Frontal cortex (tissue), 4 donors: ENCODE results near the gene HOXC10. TPM values are rescaled to one million over a fixed set of nuclear protein-coding genes. Genes with fewer than 3 reads are reported as not detected.

Experiments
- DNase-seq, 2 donors: peaks; one replicate each; pipeline ENCODE4 v3.0.0; 2012; ENCODE audit warnings: low spot score in 2 of 2
- FAIRE-seq: peaks from 2 replicates; lab custom pipeline; 2012; peaks lifted over from hg19 to GRCh38; lab: Jason Lieb, UNC
- total RNA-seq: library from RNA; depleted of rRNA; stranded (reverse); fragments of >200 nt; gene quantifications from one replicate; pipeline ENCODE4 v1.2.3, GENCODE V29; 2014
- donor health status: control.
- donor health status: control.
- donor health status: control.

HOXC10 gene
- total RNA-seq, 1 donor from 2014 or later = not detected

DNA sequence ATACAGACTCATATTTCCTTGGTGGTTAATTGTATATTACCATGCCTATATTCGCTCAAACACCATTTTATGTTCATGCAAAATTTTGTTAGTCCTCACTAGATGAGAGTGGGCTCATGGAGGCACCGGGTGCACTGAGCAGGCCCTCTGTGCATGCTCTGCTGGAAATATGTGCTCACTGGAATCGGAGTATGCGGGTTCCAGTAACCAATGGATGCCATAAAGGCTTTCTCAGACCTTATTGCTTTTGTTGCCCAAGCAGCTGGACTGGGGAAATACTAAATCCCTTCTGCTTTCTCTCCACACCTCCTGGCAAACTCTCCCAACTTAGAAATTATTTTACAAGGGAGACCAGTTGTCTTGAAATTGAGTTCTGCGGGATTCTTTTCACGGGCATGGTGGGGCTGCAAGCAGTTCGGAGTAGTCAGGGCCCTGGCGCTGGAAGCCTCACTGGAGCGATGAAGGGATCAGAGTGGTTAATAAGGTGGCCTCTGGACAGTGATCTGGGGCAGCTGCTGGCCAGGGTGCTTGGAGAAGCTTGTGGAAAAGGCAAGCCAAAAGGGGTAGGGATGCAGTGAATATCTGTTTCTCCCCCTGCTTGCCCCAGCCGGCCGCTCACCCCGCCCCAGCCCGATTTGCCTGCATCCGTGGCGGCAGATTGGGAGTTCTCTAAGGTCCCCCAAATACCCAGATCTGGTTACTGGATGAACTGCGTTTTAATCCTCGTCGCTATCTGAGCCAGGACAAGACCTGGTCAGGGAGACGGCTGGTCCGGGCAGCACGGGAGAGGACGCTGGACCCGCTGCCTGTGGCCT is 35.9 kb downstream of the HOXC10 start:
- DNase-seq (no peak), FAIRE-seq (no peak)

DNA sequence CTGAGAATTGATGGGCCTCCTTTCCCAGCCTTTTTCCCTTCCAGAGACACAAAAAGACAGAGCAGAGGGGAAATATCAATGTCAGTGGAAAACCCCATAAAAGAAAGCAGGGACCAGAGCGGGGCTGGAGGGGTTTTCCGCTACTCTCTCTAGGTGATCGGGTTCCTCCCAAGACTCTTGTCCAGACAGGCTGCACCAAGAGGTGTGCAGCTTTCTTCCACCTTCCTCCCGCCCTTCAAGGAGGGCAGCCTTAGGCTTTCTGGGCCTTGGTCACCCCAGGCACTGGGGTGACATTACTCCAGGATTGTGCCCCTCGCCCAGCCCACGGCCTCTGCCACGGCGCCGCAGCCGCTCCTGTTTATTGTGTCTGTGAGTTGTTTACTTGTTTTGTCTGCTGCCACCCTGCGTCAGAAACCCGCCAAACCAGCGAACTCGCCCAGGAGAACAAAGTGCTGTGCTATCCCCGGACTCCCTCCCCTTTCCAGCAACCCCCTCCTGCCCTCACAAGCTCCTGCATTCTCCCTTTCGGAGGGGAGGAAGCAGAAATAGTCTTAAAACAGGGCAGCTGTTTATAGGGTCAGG is 36.6 kb downstream of the HOXC10 start:
- no peak for DNase-seq

DNA sequence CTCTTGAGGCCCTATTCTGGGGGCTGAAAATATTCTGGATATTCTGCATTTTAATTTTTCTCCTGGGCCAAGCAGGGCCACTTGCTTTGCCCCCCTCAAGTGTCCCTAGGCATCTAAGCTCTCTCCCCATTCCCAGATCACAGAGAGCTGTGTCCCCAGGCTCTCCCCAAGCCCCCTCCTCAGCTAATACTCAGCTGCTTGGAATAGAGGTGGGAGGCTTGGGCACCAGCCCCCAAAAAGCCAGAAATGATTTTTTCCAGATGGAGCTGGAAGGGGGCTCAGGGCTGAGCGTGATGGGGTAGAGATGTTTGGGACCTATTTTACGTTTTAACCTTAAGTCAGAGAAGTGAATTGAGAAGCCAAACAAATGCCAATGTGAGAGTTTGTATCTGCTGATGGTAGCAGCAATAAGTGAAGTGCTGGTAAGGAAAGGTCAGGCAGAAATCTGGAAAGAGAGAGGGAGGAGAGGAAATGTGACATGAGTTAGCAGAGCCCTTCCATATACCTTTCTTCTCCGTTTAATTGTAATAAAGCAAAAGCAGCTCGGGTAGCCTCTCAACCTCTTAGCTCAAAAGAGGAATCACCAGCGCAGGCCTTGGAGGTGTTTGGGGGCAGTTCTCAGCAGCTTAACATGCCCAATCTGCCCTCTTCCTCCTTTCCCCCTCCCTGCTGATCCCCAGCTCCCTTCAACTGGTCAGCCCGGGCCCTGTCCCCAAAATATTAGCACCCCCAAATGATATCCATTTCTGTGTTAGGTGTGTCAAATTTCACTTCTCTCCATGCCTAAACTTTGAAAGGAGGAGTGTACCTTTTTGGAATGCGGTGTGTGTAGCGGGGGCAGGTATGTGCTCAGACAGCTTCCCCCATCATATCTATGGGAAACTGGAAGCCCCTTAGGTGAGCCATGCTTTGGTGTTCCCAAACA is 38.3 kb downstream of the HOXC10 start:
- DNase-seq (no peak), FAIRE-seq (no peak)

More for the DNA sequence above, 36.6 kb downstream of the HOXC10 start:
- FAIRE-seq = no peak

DNA sequence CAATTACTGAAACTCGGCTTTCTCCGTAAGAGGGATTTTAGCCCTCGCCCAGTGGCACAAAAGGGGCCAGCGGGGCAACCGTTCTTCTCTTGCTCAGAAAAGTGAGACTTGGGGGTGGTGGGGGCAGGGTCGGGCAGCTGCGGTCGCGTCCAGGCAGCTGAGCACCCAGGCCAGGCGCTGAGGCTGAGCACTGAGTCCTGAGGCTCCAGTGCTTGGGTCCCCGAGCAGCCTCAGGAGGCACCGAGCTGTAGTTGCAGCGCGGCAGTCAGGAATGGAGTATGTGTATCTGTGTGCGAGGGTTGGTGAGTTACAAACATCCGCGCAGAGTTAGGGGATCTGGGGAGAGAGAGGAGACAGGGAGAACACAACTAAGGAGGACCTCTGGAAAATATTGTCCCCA is 39.2 kb downstream of the HOXC10 start:
- FAIRE-seq (no peak), DNase-seq (no peak)

DNA sequence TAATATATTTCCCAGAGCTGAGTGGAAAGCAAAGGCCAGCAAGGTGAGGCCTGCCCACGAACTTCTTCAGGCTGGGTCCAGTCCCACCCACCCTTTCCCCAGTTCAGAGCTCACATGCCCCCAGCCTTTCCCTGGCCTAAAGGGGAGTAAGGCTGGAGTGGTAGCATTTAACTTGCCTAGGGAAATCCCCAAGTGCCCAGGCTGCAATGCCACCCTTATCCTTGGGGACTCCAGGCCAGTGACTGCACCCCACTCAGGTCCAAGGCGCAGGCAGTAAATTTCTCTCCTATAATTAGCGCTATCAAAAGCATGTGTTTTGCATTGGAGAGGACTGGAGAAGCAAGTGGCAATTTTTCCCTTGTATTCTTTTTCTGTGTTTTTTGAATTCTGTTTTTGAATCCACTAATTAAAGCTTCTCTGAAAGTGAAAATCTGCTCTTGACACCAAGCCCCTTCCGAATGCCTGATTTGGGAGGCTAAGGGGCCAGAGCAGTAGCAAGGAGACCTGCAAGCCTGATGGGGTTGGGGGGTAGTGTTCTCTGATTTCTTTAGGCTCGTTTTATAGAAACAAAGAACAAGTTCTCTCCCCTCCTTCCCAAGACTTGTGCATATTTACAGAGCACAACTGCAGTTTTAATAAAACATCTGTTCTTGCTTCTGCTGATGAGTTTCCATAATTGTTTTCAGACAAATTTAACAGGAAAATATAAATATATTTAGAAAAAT is 39.8 kb downstream of the HOXC10 start:
- no peak for DNase-seq
- FAIRE-seq = no peak

DNA sequence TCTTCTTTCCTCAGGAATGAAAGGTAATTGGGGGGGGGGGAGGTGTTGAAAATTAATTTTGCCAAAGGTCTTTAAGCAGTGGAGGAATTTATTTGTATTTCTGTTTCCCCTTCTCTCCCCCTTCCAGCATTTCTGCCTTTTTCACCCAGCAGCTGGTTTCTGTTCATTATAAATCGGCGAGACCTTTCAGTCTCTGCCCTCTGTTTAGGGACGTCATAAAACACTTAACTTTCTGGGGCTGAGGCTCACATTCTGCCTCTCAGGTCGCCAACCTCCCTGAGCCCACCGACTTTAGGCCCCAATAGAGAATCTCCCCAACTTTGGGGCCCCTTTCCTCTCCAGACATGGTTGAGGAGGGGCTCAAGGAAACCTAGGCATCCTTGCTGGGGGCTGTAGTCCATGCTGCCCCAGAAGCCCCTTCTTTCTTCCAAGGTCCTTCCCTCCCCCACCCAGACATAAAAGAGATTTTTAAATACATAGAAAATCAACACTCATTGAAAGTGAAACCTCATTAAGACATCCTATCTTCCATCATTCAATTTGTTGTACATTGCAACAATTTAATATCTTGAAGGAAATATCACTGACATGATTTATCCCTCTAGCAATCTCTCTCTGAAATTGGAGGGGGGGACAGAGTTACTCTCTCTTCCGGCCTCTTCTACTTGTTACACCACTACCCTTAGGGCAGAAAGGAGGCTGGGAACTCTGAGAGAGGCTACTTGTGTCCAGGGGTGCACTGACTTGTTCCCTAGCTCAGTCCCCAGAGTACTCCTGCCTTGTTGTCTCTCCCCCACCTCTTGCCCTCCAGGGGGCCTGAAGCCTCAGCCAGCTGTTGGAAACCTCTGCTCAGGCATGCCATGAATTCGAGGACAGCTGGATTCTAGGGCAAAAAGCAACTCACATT is 40.8 kb downstream of the HOXC10 start:
- FAIRE-seq (no peak), DNase-seq (no peak)

DNA sequence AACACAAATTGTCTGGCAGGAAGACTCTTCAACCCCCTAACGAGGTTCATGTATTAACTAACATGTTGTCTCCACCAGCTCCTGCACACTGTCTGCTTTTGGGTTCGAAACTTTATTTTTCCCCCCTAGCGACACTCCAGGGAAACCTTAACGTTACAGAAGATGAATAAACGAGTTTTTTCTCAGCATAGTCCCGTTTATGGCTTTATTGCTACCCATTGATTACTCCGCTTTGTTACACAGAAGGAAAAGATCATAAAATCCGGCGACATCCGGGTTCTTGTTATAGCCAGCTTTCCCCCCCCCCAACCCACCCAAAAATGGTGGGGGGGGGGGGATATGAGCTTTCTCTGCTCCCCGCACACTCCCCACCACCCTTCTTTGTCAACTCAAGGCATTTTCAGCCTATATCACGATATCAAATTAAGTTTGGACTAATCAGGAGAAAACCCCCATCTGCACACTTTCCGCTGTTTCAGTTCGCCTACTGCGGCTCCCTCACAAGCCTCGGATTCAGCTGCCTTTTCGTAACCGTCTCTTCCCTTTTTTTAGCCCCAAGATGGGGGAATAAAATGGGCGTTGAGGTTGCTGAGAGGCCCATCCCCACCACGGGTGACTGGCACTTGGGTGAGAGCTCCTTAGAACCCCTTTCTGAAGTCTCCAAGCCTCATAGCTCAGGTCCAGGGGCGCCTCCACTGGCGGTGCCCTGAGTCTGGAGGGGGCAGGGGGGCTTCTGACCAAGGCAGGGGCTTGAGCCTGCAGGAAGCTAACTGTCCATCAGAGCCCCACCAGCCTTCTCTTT is 41.9 kb downstream of the HOXC10 start:
- no peak for FAIRE-seq
- DNase-seq = no peak

DNA sequence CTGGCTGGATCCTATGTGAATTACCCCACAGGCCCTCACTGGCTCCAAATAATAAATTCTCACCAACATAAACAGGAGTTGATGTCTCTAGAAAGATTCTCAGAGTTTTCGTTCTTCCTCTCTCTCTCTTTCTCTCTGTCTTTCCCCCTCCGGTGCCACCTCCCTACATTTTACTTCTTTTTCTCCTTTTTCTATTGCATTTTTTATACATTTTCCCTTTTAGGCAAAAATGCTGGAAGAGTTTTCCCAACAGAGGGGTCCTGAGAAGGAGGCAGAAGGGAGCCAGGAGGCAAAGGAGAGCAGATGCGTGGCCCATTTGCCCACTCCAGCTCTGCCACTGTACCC is 42.5 kb downstream of the HOXC10 start:
- FAIRE-seq (no peak), DNase-seq (no peak)

DNA sequence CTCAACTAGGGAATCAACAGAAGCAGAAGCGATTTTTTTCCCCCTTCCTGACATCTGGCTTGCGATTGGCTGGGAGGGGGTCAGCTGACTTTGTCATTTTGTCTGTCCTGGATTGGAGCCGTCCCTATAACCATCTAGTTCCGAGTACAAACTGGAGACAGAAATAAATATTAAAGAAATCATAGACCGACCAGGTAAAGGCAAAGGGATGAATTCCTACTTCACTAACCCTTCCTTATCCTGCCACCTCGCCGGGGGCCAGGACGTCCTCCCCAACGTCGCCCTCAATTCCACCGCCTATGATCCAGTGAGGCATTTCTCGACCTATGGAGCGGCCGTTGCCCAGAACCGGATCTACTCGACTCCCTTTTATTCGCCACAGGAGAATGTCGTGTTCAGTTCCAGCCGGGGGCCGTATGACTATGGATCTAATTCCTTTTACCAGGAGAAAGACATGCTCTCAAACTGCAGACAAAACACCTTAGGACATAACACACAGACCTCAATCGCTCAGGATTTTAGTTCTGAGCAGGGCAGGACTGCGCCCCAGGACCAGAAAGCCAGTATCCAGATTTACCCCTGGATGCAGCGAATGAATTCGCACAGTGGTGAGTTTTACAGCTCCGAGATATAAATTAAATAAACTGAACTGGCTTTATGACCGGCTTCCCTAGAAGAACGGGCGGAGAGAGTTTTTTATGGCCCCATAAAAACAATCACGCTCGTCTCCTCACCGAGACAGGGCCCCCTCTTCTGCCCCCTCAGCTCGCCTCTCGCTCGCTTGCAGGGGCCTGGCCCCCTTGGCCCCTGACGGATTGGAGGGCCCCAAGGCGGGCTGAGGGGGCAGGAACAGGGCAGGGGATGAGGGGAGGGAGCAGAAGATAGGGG is 43.6 kb downstream of the HOXC10 start, which contains the start of gene HOXC6:
HOXC6 (plus strand) TSS at position 127 of the 888 bp plus-strand sequence; CDS start at position 209, 82 bp downstream.
- no peak for DNase-seq
- no peak for FAIRE-seq

DNA sequence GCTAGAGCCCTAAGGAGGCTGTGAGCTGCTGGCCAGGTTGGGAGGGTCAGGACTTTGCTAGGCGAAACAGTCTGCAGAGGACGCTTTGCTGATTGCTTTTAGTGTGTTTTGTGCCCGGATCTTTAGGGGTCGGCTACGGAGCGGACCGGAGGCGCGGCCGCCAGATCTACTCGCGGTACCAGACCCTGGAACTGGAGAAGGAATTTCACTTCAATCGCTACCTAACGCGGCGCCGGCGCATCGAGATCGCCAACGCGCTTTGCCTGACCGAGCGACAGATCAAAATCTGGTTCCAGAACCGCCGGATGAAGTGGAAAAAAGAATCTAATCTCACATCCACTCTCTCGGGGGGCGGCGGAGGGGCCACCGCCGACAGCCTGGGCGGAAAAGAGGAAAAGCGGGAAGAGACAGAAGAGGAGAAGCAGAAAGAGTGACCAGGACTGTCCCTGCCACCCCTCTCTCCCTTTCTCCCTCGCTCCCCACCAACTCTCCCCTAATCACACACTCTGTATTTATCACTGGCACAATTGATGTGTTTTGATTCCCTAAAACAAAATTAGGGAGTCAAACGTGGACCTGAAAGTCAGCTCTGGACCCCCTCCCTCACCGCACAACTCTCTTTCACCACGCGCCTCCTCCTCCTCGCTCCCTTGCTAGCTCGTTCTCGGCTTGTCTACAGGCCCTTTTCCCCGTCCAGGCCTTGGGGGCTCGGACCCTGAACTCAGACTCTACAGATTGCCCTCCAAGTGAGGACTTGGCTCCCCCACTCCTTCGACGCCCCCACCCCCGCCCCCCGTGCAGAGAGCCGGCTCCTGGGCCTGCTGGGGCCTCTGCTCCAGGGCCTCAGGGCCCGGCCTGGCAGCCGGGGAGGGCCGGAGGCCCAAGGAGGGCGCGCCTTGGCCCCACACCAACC is 44.8 kb downstream of the HOXC10 start:
- FAIRE-seq (no peak), DNase-seq (no peak)

DNA sequence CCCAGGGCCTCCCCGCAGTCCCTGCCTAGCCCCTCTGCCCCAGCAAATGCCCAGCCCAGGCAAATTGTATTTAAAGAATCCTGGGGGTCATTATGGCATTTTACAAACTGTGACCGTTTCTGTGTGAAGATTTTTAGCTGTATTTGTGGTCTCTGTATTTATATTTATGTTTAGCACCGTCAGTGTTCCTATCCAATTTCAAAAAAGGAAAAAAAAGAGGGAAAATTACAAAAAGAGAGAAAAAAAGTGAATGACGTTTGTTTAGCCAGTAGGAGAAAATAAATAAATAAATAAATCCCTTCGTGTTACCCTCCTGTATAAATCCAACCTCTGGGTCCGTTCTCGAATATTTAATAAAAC is 45.5 kb downstream of the HOXC10 start:
- FAIRE-seq = no peak
- DNase-seq = no peak

DNA sequence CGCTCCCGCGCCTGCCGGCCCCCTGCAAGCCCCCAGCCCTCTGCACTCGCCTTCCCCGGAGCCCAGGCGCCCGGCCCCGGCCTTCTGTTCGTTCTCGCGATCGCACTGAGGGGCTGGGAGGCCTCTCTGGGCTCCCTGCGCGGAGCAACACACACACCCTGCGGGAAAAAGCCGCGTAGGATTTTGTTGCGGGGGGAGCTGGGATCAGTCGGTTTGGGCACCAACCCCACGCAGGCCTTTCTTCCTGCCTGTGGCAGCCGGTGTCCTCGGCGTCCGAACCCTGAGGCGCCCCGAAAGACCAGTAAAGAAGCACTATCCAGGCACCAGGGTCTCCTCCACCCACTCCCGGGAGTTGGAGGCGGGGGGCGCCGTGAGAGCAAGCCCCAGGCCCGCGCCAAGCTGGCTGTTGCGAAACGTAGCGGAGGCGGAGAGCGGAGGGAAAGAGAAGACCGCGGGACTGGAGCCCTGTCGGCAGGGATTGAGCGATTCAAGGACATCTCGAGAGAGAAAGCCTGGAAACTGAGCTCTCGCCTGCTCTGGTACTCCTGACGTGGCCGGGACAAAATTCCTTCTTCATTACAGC is 46.0 kb downstream of the HOXC10 start:
- DNase-seq = no peak

DNA sequence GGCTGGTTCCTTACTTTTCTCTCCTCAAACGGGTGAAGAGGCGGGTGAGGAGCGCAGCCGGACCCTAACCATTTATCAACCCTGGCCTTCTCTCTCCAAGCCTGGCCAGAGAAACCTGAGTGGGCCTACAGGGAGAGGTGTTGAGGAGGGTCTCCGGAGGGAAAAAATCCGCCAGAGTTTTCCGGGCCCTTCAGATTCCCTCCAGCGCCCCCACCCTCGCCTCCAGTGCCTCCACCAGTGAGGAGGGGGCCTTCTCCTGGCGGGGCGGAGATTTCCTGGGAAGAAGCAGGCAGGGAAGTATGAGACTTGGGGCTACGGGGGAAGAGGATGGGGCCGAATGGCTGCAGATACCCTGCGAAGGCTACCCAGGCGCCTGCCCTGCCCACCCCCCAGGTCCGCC is 46.5 kb downstream of the HOXC10 start:
- no peak for DNase-seq
- FAIRE-seq = no peak

More for the DNA sequence above, 46.0 kb downstream of the HOXC10 start:
- FAIRE-seq = no peak

DNA sequence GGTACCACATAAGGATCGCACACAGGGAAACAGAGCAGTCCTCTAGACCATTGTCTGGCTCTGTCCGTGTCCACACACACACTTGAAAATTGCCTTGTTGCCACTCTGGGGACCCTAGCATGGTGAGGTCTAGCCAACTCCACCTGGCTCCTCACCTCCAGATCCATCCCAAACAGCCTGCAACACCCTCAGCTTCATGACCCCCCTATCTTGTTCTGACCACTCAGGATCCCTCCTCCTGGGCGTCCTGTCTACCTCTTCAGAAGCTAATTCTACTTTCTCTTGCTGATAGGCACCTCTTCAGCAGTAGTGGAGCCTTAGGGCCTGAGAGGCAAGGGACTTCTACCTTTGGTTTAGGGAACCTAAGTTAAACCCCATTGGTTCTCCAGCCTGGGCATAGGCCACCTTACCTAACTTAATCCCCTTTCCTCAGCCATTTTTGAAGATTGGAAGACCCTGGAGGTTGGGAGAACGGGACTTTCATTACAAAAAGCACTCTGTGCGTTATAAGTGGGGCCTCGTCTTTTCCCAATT is 47.2 kb downstream of the HOXC10 start:
- DNase-seq (no peak), FAIRE-seq (no peak)

DNA sequence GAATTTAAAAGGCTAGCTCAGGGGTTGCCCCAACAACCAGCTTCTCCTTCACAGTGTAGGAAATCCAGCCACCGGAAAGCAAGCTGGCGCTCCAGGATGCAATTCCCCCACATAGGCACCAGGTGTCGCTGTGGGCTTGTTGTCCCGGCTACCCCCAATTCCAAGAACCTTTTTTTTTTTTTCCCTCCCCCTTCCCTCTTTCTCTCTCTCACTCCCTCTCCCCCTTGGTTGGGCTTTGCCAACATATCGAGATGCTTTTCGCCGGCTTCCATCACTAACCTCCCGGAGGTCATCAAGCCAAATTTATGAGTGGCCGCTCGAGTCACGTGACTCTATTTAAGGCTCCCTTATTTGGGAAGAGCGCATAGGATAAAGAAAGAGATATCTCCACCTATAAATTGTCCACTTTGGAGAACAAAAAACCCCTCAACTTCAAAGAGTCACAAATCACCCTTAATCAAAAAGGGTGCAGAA is 47.7 kb downstream of the HOXC10 start, which contains the start of gene HOXC5:
HOXC5 (plus strand) TSS at position 424 of the 474 bp plus-strand sequence. CDS start 73 bp downstream, outside the sequence.
- no peak for FAIRE-seq
- DNase-seq = peak; percentile 82 to 85
